GM12801 (cell line): ENCODE data around the gene ZNF148.

Experiments
- TF ChIP-seq, protein P1 (sequence below): IDR thresholded peaks from one replicate; pipeline ENCODE4 v1.5.1; 2011; ENCODE audit warnings: control low read depth; ENCODE audit not compliant: insufficient read length; ENCODE audit errors: extremely low read depth

The ZNF148 gene

DNA sequence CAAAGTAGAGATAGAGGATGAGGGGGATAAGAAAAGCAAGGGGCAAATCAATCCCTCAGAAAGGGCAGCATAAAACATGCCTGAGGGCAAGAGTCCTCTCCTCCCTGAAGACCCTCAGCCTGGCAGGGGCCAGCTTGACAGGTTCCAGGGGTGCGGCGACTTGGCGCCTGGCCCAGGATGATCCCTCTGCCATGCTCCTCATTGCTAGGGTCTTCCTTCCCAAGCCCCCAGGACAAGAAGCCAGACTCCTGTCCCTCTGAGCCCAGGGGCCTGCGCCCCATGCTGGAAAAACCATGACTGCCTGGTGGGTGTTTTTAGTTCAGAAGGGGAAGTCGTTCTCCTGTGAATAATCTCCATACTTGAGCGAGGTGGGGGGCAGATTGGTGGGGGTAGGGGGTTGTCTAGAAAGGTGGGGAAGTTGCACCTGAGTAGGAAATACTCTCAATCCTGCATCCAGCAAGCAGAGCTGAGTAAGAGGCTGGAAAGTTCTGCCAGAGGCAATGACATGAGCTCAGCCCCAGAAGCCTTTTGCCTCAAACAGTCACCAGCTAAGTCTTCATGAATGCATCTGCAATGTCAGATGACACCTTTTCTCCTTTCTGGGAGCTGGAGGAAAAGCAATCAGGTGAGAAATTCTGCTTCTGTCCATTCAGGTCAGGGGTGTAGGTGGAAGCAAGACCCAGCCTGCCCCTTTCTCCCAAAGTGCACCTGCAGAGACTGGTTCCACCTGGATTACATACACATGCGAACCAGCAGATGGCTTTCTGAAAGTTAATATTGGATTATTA is 180.9 kb downstream of the ZNF148 start:
- TF ChIP-seq, protein P1, sequence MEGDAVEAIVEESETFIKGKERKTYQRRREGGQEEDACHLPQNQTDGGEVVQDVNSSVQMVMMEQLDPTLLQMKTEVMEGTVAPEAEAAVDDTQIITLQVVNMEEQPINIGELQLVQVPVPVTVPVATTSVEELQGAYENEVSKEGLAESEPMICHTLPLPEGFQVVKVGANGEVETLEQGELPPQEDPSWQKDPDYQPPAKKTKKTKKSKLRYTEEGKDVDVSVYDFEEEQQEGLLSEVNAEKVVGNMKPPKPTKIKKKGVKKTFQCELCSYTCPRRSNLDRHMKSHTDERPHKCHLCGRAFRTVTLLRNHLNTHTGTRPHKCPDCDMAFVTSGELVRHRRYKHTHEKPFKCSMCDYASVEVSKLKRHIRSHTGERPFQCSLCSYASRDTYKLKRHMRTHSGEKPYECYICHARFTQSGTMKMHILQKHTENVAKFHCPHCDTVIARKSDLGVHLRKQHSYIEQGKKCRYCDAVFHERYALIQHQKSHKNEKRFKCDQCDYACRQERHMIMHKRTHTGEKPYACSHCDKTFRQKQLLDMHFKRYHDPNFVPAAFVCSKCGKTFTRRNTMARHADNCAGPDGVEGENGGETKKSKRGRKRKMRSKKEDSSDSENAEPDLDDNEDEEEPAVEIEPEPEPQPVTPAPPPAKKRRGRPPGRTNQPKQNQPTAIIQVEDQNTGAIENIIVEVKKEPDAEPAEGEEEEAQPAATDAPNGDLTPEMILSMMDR = no peak

DNA sequence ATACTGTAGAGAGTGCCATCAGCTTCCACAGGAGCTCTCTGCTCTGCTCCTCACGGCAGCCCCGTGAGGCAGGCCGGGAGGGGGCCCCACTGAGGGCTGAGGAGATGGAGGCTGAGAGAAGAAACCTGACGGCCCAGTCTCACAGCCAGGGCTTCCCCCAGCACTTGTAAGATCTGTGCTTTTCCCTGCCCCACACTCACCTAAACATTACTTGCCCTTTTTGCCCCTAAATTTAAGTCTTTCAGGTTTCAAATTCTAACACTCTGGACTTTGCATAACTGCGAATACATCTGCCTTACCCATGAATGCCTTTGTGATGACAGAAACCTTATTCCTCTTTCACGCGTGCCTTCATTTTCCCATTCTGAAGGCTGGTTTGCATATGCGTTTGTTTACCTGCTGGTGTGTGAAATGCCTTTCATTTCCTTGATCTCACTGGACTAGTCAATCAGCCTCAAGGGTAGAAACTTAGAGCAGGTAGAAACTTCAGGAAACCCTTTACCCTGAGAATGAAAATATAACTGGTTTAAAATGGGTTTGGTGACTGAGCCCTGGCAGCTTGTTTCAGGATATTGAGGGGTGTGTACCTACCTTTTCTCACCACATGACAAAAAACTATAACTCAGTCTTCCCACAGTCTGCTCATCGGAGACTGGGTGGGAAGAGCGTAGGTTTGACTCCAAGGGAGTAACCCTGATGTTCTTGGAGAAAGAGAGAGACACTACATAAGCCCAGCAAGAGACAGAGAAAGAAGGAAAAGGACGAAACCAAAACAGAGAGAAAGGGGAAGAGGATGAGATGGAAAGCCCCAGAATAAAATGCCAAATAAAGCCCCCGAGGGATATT is 182.7 kb downstream of the ZNF148 start:
- TF ChIP-seq, protein P1 = no peak

DNA sequence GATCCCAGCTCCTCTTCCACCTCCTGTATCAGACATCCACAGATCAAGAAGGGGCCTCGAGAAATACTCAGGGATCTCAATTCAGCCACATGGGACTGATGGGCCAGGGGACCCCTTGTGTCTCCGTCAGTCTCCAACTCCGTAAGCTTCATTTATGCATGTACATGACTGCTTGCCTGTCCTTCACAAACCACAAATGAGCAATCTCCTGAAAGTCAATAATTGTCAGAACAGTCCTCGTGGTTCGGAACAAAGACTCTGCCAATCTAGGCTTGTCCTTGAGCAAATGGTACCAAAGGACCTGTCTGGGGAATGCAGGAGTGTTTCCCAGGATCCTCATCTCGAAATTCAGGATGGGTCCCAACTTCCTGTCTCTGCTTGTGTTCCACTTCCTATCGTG is 183.4 kb downstream of the ZNF148 start:
- TF ChIP-seq, protein P1 = no peak

DNA sequence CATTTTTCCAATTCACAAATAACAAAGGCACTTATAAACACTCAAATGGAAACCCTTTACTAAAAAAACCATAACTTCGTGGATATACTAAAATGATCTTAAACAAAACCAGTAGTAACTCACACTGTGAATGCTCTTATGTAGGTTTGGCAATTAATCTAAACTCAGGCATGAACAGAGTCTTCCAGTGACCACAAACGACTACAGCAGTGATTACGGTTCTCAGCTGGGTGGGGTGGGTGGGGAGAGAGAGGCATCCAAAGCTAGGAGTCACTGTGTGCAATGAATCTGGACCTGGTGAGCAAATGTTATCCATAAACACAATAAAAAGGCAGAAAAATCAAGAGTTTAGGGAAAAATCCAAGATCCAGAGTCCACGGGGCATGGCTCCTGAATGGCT is 183.9 kb downstream of the ZNF148 start:
- TF ChIP-seq, protein P1 = no peak

DNA sequence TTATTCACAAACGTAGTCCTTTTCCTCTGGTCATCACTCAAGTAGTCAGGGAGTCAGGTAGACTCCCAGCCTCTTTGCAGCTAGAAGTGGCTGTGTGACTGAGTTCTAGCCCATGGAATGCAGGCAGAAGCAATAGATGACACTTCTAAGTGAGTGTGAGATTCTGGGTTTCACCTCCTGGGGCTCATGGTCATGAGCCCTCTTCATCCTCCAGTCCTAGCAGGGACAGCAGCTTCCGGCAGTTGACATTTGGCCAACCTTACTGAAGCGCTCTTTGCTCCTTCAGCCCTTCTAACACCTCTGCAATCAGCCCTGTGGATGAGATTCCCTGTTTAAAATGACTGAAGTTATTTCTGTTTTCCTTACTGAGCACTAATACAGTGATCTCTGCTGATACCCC is 184.3 kb downstream of the ZNF148 start:
- TF ChIP-seq, protein P1 = no peak

DNA sequence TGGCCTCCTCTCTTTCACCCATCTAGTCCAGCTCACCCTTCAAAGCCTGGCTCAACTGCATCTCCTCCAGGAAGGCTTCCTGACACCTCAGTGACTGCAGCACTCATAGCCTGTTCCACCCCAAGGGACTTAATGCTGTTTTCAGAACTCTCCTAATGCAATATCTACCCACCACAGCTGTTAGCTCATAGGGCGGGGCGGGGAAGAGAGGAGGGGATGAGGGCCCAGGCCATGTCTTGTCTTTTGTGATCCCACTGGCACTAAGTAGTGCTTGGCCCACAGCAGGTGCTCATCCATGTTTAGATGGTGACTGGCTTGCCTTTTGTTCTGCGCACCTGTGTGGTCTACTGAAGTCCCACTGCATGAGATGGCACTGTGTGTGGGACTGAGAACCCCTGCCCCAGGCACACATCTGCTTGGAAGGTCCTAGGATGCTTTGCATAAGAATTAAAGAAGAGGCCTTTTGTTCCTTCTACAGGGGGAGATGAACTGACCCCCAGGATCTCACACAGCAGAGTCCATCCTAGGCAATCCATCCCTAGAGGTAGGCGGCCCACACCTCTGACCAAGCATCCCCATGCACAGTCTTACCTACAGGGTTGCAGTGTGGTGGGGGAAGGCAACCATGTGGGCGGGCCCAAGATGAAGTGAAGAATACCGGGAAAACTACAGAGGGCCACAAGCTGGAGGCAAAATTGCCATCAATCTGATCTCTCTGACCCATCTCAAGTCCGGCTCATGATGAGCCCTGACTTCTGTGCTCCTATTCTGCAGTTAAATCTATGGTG is 185.6 kb downstream of the ZNF148 start:
- TF ChIP-seq, protein P1 = no peak

DNA sequence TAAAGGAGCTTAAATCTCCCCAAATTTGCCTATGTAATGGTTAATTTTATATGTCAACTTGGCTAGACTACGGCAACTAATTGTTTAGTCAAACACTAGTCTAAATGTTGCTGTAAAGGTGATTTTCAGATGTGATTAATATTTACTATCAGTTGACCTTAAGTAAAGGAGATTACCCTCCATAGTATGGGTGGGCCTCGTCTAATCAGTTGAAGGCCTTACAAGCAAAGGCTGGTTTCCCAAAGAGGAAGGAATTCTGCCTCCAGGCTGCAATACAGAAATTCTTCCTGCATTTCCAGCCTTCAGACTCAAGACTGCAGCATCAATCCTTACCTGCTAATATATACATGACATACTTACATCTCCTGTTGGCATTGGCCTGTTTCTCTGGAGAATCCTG is 186.2 kb downstream of the ZNF148 start:
- TF ChIP-seq, protein P1 = no peak
